Vagina (tissue), 2 donors: ENCODE measurements around the gene C9orf85. TPM values are rescaled to one million over a fixed set of nuclear protein-coding genes. Genes with fewer than 3 reads are reported as not detected.
"Not testable (repeated sequence)": the region's sequence is repeated elsewhere in the genome, so short reads cannot be mapped to it uniquely, and the experiment has no call there.

Experiments
- DNase-seq, 2 donors: peaks; one replicate each; pipeline ENCODE4 v3.0.0-alpha.2; 2017; ENCODE audit errors: extremely low spot score in 2 of 2
- H3K27ac ChIP-seq: fragments of 200-600 bp; sonication (generic); one replicate; pipeline ENCODE4 v1.5.1; 2019
- H3K27me3 ChIP-seq: fragments of 200-600 bp; sonication (generic); one replicate; pipeline ENCODE4 v1.5.1; 2019
- H3K36me3 ChIP-seq, 2 donors: fragments of 200-600 bp; sonication (generic); one replicate each; pipeline ENCODE4 v1.5.1; 2017 to 2019
- H3K4me1 ChIP-seq: fragments of 200-600 bp; sonication (generic); one replicate; pipeline ENCODE4 v1.5.1; 2019
- H3K4me3 ChIP-seq, 2 donors: fragments of 200-600 bp; sonication (generic); 1 replicate in 1 of 2; 2 replicates in 1 of 2; pipeline ENCODE4 v1.5.1; 2016 to 2019
- H3K9me3 ChIP-seq: fragments of 200-600 bp; sonication (generic); one replicate; pipeline ENCODE4 v1.5.1; 2019
- POLR2A ChIP-seq, 2 donors: fragments of 450-650 bp; IDR thresholded peaks; one replicate each; pipeline ENCODE4 v1.6.1; 2017; ENCODE audit warnings: antibody characterized with exemption in 2 of 2, mild to moderate bottlenecking in 2 of 2, moderate library complexity in 2 of 2
- POLR2AphosphoS5 ChIP-seq, 2 donors: sonication (generic); formaldehyde crosslinking; IDR thresholded peaks; one replicate each; pipeline ENCODE4 v1.9.0; 2017; ENCODE audit warnings: antibody characterized with exemption in 2 of 2, mild to moderate bottlenecking in 2 of 2, low read depth in 1 of 2; ENCODE audit not compliant: insufficient read depth in 1 of 2
- intact Hi-C: fragments of 100-400 bp; cut with DNase I; formaldehyde crosslinking; loops from one replicate; pipeline ENCODE4 v1.15.1; 2023
- total RNA-seq: library from RNA; depleted of rRNA; stranded (reverse); fragments of >200 nt; gene quantifications from one replicate; pipeline ENCODE4 v1.2.3, GENCODE V29; 2016
- TF ChIP-seq, protein P1 (sequence below), 3 experiments: fragments of 450-650 bp in 2 of 3; fragments of 200-600 bp in 1 of 3; sonication (generic) in 1 of 3; IDR thresholded peaks; one replicate each; pipeline ENCODE4 v1.5.1; 2017 to 2019; ENCODE audit warnings: antibody characterized with exemption in 3 of 3, mild to moderate bottlenecking in 2 of 3, moderate library complexity in 2 of 3

Gene C9orf85
- total RNA-seq, 1 donor from 2014 or later: 5.4 TPM

GRCh38 chr9:71987471-71988371 lies 76.3 kb downstream of the C9orf85 start:
- no peak overlapping the region for H3K4me3 ChIP-seq
- DNase-seq: no peak
- H3K36me3 ChIP-seq: no peaks in the 10 kb centered on the region
- H3K27ac ChIP-seq: no peak overlapping the region
- no peaks in the 10 kb centered on the region for H3K4me1 ChIP-seq
- H3K9me3 ChIP-seq: no peaks in the 10 kb centered on the region
- no peaks in the 10 kb centered on the region for H3K27me3 ChIP-seq
- intact Hi-C loops: no loop called here
- TF ChIP-seq POLR2AphosphoS5 (IDR thresholded peaks at IDR 0.05; ENCODE audit: insufficient read depth in 1 of 2, low read depth in 1 of 2) (no peak), POLR2A (IDR thresholded peaks at IDR 0.05) (no peak)
- TF ChIP-seq, protein P1, sequence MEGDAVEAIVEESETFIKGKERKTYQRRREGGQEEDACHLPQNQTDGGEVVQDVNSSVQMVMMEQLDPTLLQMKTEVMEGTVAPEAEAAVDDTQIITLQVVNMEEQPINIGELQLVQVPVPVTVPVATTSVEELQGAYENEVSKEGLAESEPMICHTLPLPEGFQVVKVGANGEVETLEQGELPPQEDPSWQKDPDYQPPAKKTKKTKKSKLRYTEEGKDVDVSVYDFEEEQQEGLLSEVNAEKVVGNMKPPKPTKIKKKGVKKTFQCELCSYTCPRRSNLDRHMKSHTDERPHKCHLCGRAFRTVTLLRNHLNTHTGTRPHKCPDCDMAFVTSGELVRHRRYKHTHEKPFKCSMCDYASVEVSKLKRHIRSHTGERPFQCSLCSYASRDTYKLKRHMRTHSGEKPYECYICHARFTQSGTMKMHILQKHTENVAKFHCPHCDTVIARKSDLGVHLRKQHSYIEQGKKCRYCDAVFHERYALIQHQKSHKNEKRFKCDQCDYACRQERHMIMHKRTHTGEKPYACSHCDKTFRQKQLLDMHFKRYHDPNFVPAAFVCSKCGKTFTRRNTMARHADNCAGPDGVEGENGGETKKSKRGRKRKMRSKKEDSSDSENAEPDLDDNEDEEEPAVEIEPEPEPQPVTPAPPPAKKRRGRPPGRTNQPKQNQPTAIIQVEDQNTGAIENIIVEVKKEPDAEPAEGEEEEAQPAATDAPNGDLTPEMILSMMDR (IDR thresholded peaks at IDR 0.05): no peak

DNA sequence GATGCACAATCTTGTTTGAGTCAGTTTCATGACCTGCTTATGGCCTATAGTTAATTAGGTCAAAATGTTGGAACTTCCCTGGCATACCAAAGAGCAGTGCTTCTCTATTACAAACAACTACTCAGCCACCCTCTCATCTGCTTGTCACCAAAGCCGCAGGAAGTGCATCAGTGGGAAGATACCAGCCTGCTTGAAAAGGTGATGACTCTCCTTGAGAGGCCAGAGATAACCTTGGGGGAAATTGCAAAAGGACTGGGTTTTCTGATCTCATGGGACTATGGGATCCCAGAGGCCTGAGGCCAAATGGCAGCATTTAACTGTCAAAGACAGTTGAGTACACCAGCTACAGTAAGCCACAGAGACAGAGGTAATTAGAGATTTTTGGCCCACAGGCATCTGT lies 79.0 kb downstream of the C9orf85 start:
- no peaks in the 10 kb centered on the region for H3K9me3 ChIP-seq

GRCh38 chr9:72005451-72005850 lies 94.0 kb downstream of the C9orf85 start:
- H3K4me3 ChIP-seq: no peak overlapping the region
- no peaks in the 10 kb centered on the region for H3K4me1 ChIP-seq
- H3K27me3 ChIP-seq: no peaks in the 10 kb centered on the region
- DNase-seq: no peak
- intact Hi-C loops: no loop called here
- H3K9me3 ChIP-seq: no peaks in the 10 kb centered on the region
- no peak for TF ChIP-seq POLR2A (IDR thresholded peaks at IDR 0.05)
- no peak for TF ChIP-seq POLR2AphosphoS5 (IDR thresholded peaks at IDR 0.05; ENCODE audit: insufficient read depth in 1 of 2, low read depth in 1 of 2)
- TF ChIP-seq, protein P1 (IDR thresholded peaks at IDR 0.05): no peak
- no peak overlapping the region for H3K27ac ChIP-seq
- H3K36me3 ChIP-seq: no peaks in the 10 kb centered on the region

More for the DNA sequence above, 79.0 kb downstream of the C9orf85 start:
- DNase-seq: no peak
- TF ChIP-seq POLR2AphosphoS5 (IDR thresholded peaks at IDR 0.05; ENCODE audit: insufficient read depth in 1 of 2, low read depth in 1 of 2) (no peak), POLR2A (IDR thresholded peaks at IDR 0.05) (no peak)
- TF ChIP-seq, protein P1 (IDR thresholded peaks at IDR 0.05): no peak
- Histone ChIP-seq H3K36me3 (no peaks in the 10 kb centered on the region), H3K4me1 (no peaks in the 10 kb centered on the region), H3K4me3 (no peak overlapping the region), H3K27ac (no peak overlapping the region), H3K27me3 (no peaks in the 10 kb centered on the region)
- intact Hi-C loops: no loop called here

GRCh38 chr9:72006501-72006900 lies 95.1 kb downstream of the C9orf85 start:
- H3K27me3 ChIP-seq: no peaks in the 10 kb centered on the region
- TF ChIP-seq, protein P1 (IDR thresholded peaks at IDR 0.05): no peak
- TF ChIP-seq POLR2AphosphoS5 (IDR thresholded peaks at IDR 0.05; ENCODE audit: insufficient read depth in 1 of 2, low read depth in 1 of 2) (no peak), POLR2A (IDR thresholded peaks at IDR 0.05) (no peak)
- no peaks in the 10 kb centered on the region for H3K36me3 ChIP-seq
- no peak for DNase-seq
- no peaks in the 10 kb centered on the region for H3K4me1 ChIP-seq
- H3K4me3 ChIP-seq: no peak overlapping the region
- no peak overlapping the region for H3K27ac ChIP-seq
- intact Hi-C loops: no loop called here
- H3K9me3 ChIP-seq: no peaks in the 10 kb centered on the region

GRCh38 chr9:72007726-72008125 lies 96.3 kb downstream of the C9orf85 start:
- H3K36me3 ChIP-seq, H3K27ac ChIP-seq, intact Hi-C loops, H3K4me3 ChIP-seq, H3K9me3 ChIP-seq, DNase-seq, H3K27me3 ChIP-seq, H3K4me1 ChIP-seq: not testable (repeated sequence)
